Endothelial cell (in vitro differentiated cells): ENCODE results near the gene ABLIM2. TPM values are rescaled to one million over a fixed set of nuclear protein-coding genes. Genes with fewer than 3 reads are reported as not detected.
"Not testable (repeated sequence)": the region's sequence is repeated elsewhere in the genome, so short reads cannot be mapped to it uniquely, and the experiment has no call there.

Experiments used
- DNase-seq: peaks from one replicate; pipeline ENCODE4 v3.0.0; 2021; ENCODE audit warnings: low spot score
- H3K27ac Mint-ChIP-seq: one replicate; pipeline ENCODE4 v1.8.0; 2021; ENCODE audit warnings: mixed read lengths, inconsistent platforms; ENCODE audit not compliant: unreplicated experiment
- H3K27me3 Mint-ChIP-seq: one replicate; pipeline ENCODE4 v1.8.0; 2021; ENCODE audit warnings: mild to moderate bottlenecking, moderate library complexity, mixed read lengths, inconsistent platforms; ENCODE audit not compliant: unreplicated experiment
- H3K36me3 Mint-ChIP-seq: one replicate; pipeline ENCODE4 v1.8.0; 2021; ENCODE audit warnings: mild to moderate bottlenecking, low read depth, mixed read lengths, inconsistent platforms; ENCODE audit not compliant: unreplicated experiment
- H3K4me1 Mint-ChIP-seq: one replicate; pipeline ENCODE4 v1.8.0; 2021; ENCODE audit warnings: mild to moderate bottlenecking, mixed read lengths, inconsistent platforms; ENCODE audit not compliant: unreplicated experiment
- H3K4me3 Mint-ChIP-seq: one replicate; pipeline ENCODE4 v1.8.0; 2021; ENCODE audit warnings: mild to moderate bottlenecking, mixed read lengths, inconsistent platforms; ENCODE audit not compliant: unreplicated experiment
- H3K9me3 Mint-ChIP-seq: one replicate; pipeline ENCODE4 v1.8.0; 2021; ENCODE audit warnings: mixed read lengths, inconsistent platforms; ENCODE audit not compliant: unreplicated experiment
- total RNA-seq: library from RNA; stranded (reverse); fragmentation: NEBNext Ultra II Directional; extraction: Animal tissue kit (Norgen Biotek cat#: 25700); gene quantifications from one replicate; pipeline ENCODE4 v1.2.1, GENCODE V29; 2021; ENCODE audit not compliant: unreplicated experiment
- TF ChIP-seq, protein P1 (sequence below): fragments of 200-600 bp; sonication (generic); IDR thresholded peaks from one replicate; pipeline ENCODE4 v1.5.0; 2021; ENCODE audit warnings: antibody characterized with exemption; ENCODE audit not compliant: unreplicated experiment

The ABLIM2 gene
- total RNA-seq, 1 donor from 2014 or later = 0.74 TPM

- H3K36me3 Mint-ChIP-seq = peaks cover under 1% of the 10 kb centered on the region
- peaks cover 4% of the 10 kb centered on the region for H3K9me3 Mint-ChIP-seq
- no peak for DNase-seq
- TF ChIP-seq, protein P1, sequence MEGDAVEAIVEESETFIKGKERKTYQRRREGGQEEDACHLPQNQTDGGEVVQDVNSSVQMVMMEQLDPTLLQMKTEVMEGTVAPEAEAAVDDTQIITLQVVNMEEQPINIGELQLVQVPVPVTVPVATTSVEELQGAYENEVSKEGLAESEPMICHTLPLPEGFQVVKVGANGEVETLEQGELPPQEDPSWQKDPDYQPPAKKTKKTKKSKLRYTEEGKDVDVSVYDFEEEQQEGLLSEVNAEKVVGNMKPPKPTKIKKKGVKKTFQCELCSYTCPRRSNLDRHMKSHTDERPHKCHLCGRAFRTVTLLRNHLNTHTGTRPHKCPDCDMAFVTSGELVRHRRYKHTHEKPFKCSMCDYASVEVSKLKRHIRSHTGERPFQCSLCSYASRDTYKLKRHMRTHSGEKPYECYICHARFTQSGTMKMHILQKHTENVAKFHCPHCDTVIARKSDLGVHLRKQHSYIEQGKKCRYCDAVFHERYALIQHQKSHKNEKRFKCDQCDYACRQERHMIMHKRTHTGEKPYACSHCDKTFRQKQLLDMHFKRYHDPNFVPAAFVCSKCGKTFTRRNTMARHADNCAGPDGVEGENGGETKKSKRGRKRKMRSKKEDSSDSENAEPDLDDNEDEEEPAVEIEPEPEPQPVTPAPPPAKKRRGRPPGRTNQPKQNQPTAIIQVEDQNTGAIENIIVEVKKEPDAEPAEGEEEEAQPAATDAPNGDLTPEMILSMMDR = no peak
- H3K4me3 Mint-ChIP-seq = no peak overlapping the region
- H3K27me3 Mint-ChIP-seq = peaks cover 6% of the 10 kb centered on the region
- no peaks in the 10 kb centered on the region for H3K4me1 Mint-ChIP-seq
- no peak overlapping the region for H3K27ac Mint-ChIP-seq
Observed at GRCh38 chr4:8141935-8142334, 16.7 kb downstream of the ABLIM2 start.

DNA sequence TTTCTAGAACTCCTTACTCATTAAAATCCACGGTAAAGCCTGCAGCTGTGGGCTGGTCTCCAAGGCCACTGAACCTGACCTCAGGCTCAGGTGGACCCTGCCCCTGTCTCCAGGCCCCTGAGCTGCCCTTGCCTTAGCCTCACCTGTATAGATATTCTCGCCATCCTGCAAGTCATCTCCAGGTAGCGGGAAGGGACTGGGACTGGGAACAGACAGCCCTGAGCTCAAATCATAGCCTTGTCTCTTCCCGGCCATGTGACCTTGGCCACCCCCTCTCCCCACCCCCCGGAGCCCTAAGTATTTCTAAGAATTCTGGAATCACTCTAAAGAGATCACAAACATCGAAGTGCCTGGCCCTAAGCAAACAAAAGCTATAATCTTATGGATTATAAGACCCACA, 17.7 kb downstream of the ABLIM2 start:
- H3K4me1 Mint-ChIP-seq = no peaks in the 10 kb centered on the region
- H3K36me3 Mint-ChIP-seq = no peaks in the 10 kb centered on the region
- TF ChIP-seq, protein P1 = no peak
- DNase-seq = no peak
- peaks cover 6% of the 10 kb centered on the region for H3K27me3 Mint-ChIP-seq
- H3K9me3 Mint-ChIP-seq = peaks cover 4% of the 10 kb centered on the region
- H3K27ac Mint-ChIP-seq = no peak overlapping the region
- no peak overlapping the region for H3K4me3 Mint-ChIP-seq

DNA sequence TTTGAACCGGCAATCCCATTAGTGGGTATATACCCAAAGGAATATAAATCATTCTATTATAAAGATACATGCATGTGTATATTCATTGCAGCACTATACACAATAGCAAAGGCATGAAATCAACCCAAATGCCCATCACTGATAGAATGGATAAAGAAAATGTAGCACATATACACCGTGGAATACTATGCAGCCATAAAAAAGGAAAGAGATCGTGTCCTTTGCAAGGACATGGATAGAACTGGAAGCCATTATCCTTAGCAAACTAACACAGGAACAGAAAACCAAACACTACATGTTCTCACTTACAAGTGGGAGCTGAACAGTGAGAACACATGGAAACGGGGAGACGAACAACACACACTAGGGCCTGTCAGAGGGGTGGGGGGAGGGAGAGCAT, 18.9 kb downstream of the ABLIM2 start:
- not testable (repeated sequence) for H3K27ac Mint-ChIP-seq, DNase-seq, H3K27me3 Mint-ChIP-seq, H3K4me1 Mint-ChIP-seq, H3K36me3 Mint-ChIP-seq, H3K9me3 Mint-ChIP-seq, H3K4me3 Mint-ChIP-seq

DNA sequence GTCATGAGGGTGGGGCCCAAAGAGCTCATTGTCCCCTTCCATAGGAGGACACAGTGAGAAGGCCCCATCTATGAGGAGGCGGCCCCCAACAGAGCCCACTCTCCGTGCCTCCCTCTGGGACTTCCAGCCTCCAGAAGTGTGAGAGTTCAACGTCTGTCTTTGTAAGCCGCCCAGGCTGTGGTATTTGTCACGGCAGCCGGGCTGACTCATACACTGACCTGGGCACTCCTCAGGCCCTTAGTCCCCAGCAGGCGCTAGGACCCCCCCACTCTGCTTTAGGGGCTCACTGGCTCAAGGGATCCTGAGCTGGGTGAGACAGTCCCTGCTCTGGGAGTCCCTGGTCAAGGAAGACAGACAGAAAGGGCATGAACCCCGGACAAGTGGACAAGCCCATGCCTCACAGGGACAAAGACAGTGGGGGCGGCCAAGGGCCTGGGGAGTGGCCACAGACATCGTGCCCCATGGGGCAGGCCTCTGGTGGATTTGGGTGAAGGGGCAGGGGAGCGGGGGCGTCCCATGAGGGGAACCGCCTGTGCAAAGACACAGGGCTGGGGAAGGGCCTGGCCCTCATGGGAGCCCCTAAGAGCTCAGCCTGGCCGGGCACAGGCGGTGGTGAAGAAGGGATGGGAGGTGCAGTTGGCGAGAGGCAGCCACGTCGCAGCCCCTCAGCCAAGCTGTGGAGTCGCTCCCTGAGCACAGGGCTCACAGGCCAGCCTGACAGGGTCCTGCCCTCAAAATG, 21.5 kb downstream of the ABLIM2 start:
- H3K4me1 Mint-ChIP-seq = peaks cover 13% of the 10 kb centered on the region
- H3K27ac Mint-ChIP-seq = no peak overlapping the region
- H3K27me3 Mint-ChIP-seq = peaks cover 3% of the 10 kb centered on the region
- no peak for DNase-seq
- no peaks in the 10 kb centered on the region for H3K36me3 Mint-ChIP-seq
- TF ChIP-seq, protein P1 = no peak
- H3K4me3 Mint-ChIP-seq = no peak overlapping the region
- H3K9me3 Mint-ChIP-seq = peaks cover 4% of the 10 kb centered on the region

DNA sequence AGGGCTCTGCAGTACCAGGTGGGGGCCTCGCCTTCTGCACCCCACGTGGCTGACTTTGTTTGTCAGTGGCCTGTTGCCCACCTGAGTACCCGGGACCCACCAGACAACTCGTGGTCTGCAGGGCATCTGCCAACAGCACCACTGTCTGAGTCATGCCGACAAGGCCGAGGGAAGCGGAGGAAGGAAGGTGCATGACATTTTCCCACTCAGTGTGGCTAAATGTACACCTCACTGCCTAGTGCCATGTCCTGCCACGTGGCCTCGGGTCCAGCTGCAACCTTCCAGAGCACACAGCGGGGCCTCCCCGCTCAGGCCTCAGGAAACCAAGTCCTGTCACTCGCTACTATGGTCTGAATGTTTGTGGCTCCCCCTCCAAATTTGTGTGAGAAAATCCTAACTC, 22.1 kb downstream of the ABLIM2 start:
- no peak overlapping the region for H3K4me3 Mint-ChIP-seq
- no peak for DNase-seq
- peaks cover 13% of the 10 kb centered on the region for H3K4me1 Mint-ChIP-seq
- no peak overlapping the region for H3K27ac Mint-ChIP-seq
- TF ChIP-seq, protein P1 = no peak
- peaks cover 3% of the 10 kb centered on the region for H3K27me3 Mint-ChIP-seq
- H3K9me3 Mint-ChIP-seq = peaks cover 4% of the 10 kb centered on the region
- H3K36me3 Mint-ChIP-seq = no peaks in the 10 kb centered on the region
